COR-L47 (cell line): ENCODE measurements around the gene PROSER3.

Experiments
- DNase-seq: peaks from one replicate; lab custom pipeline; 2025; lab: John Stamatoyannopoulos, UW

The PROSER3 gene

GRCh38 chr19:35777961-35778360 lies 20.0 kb downstream of the PROSER3 start:
- DNase-seq = no peak

- no peak for DNase-seq
Observed at GRCh38 chr19:35779033-35779432, 21.1 kb downstream of the PROSER3 start.

DNA sequence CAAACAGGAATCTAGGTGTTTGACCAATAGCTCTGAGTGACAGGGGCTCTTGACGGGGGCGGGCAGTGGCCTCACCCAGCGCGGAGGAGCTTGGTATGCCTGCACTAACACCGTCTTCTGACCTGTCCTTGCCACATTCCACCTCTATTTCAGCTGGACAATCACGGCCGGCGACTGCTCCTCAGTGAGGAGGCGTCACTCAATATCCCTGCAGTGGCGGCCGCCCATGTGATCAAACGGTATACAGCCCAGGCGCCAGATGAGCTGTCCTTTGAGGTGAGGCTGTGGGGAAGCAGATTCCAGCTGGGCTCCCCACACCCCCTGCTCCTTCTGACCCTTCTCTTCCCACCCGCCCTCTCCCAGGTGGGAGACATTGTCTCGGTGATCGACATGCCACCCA lies 22.1 kb downstream of the PROSER3 start:
- no peak for DNase-seq

- DNase-seq = no peak
Observed at GRCh38 chr19:35780717-35781116, 22.7 kb downstream of the PROSER3 start.

GRCh38 chr19:35781650-35782049 lies 23.7 kb downstream of the PROSER3 start:
- no peak for DNase-seq

DNA sequence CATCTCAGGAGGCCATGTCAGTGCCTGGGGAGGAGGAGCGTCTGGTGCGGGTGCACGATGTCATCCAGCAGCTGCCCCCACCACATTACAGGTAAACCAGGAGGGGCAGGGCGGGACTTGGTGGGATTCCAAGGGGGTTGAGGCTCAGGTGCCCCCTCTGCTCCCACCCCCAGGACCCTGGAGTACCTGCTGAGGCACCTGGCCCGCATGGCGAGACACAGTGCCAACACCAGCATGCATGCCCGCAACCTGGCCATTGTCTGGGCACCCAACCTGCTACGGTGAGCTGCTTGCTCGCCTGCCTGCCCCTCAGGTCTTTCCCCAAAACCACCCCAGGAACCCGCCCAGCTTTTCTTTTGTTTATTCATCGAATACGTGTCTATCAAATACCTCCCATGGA lies 24.6 kb downstream of the PROSER3 start:
- no peak for DNase-seq

- DNase-seq = no peak
Observed at GRCh38 chr19:35783469-35784434, 25.8 kb downstream of the PROSER3 start.

DNA sequence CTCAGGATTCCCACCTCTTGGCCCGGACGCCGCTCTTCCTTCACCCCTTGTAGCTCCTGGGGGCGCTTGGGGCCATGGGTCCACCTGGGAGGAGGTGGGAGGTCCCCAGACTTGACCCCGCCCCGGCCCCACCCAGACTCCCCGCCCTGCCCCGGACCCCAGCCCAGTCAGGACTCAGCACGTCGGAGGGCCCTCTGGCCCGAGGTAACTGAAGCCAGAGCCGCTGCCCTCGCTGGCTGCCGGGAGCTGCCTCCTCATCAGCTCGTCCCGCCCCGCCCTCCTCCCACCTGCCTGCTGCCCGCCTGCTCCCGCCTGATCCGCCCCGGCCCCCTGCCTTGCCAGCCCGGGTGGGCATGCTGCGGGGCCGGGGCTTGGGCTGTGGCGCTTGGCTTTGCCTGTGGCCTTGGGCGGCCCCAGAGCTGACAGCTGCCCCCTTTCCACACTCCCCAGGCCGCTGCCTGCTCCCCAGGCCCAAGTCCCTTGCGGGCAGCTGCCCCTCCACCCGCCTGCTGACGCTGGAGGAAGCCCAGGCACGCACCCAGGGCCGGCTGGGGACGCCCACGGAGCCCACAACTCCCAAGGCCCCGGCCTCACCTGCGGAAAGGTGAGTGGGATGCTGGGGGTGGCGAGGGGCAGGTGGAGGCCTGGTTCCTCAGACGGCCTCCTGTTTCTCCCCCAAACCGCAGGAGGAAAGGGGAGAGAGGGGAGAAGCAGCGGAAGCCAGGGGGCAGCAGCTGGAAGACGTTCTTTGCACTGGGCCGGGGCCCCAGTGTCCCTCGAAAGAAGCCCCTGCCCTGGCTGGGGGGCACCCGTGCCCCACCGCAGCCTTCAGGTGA lies 26.7 kb downstream of the PROSER3 start:
- DNase-seq = no peak

- no peak for DNase-seq
Observed at GRCh38 chr19:35785339-35785627, 27.3 kb downstream of the PROSER3 start.

DNA sequence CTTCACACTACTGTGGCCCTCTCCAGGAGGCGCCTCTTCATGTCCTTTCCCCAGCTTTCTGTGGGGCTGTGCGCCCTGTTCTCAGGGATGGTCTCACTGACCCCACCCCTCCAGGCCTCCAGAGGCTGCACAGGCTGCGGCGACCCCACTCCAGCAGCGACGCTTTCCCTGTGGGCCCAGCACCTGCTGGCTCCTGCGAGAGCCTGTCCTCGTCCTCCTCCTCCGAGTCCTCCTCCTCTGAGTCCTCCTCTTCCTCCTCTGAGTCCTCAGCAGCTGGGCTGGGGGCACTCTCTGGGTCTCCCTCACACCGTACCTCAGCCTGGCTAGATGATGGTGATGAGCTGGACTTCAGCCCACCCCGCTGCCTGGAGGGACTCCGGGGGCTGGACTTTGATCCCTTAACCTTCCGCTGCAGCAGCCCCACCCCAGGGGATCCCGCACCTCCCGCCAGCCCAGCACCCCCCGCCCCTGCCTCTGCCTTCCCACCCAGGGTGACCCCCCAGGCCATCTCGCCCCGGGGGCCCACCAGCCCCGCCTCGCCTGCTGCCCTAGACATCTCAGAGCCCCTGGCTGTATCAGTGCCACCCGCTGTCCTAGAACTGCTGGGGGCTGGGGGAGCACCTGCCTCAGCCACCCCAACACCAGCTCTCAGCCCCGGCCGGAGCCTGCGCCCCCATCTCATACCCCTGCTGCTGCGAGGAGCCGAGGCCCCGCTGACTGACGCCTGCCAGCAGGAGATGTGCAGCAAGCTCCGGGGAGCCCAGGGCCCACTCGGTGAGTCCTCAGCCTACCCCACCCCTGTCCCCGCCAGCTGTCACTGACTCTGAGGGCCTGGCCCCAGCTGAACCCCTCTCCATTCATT lies 28.6 kb downstream of the PROSER3 start:
- DNase-seq = no peak

- DNase-seq = no peak
Observed at GRCh38 chr19:35787227-35787799, 29.3 kb downstream of the PROSER3 start.

- DNase-seq = no peak
Observed at GRCh38 chr19:35788205-35788960, 30.4 kb downstream of the PROSER3 start.

DNA sequence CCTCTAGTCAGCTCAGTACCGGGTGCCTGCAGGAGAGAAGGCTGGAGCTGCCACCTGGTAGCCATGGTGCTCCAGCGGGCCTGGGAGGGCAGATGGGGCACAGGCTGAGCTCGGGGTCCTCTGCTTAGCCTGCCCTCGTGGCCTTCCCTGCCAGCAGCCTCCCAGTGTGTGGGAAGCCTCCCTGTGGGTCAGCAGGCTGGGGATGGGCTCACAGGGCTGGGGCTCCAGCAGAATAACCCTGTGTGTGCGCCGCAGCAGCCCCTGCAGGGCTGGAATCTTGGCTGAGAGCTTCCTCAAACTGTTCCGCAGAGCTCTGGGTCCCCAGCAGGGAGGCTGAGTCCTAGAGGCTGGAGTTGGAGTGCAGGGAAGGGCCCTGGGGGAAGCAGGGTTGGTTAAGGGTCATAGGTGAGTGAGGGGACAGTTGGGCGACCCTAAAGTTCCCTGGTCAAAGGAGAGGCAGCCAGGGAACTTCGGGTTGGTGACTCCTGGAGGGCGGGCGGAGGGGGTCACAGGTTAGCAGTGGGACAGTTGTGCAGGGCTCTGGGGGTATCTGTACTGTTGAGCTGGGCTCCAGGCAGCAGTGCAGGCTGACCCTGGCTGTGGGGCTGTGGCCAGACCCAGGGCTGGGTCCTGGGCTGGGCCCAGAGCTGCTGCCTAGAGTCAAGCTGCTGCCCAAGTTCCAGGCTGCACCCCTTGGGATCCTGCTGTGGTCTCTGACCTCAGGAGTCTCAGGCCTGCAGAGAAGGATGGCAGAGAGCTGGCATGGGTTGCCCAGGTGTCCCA lies 31.4 kb downstream of the PROSER3 start:
- no peak for DNase-seq

- no peak for DNase-seq
Observed at GRCh38 chr19:35789978-35790944, 32.3 kb downstream of the PROSER3 start.

GRCh38 chr19:35790981-35791813 lies 33.2 kb downstream of the PROSER3 start:
- peak; percentile 77 for DNase-seq

DNA sequence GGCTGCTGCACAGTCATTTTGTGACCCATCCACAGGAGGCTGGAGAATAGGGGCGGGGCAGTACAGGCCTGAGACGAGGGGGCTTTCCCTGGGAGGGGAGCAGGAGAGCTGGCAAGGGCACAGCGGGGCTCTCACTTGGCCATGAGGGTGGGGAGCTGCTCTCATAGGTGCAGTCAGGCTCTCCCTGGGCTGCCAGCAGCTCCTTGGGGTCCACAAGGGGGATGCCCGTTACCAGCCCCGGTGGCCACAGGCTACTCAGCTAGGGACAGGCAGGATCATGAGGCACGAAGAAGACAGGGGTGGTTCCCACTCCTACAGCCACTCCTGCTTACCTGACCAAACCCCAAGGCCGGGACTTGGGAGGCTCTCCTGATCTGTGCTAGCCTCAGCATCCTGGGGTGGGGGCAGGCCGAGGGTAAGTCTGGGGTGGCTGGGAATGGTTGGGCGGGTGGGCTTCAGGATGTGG lies 33.9 kb downstream of the PROSER3 start:
- no peak for DNase-seq

- DNase-seq = no peak
Observed at GRCh38 chr19:35792312-35792711, 34.3 kb downstream of the PROSER3 start.

- DNase-seq = no peak
Observed at GRCh38 chr19:35792888-35793287, 34.9 kb downstream of the PROSER3 start.
